ENCODE data around the gene CTU2. TPM values are rescaled to one million over a fixed set of nuclear protein-coding genes. Genes with fewer than 3 reads are reported as not detected.
A peak's percentile ranks its signal among the peaks of the same experiment; 100 is the strongest.
"Not testable (repeated sequence)": the region's sequence is repeated elsewhere in the genome, so short reads cannot be mapped to it uniquely, and the experiment has no call there.

Gene CTU2
- polyA plus RNA-seq, 1 experiment = 16.9 TPM

- Histone ChIP-seq H3K4me3 (ENCODE audit: low read depth, low read length) (peak overlapping the region; percentile 85), H3K27me3 (ENCODE audit: control insufficient read depth, insufficient read depth, low read length) (no peaks in the 10 kb centered on the region), H3K36me3 (ENCODE audit: control insufficient read depth, insufficient read depth, low read length) (no peaks in the 10 kb centered on the region)
- TF ChIP-seq CTCF (IDR thresholded peaks at IDR 0.05; ENCODE audit: insufficient read depth, low read depth, low read length) = no peak
- no peak for DNase-seq (ENCODE audit: low read depth)
- ChIA-PET CTCF (interaction anchor here (0.6 kb wide), 1 partner anchor 833 kb away, joined by 3 read pairs; no protein-coding TSS in a partner anchor), POLR2A (interaction anchor here (0.5 kb wide), 2 partner anchors 122 to 134 kb away, joined by 3 to 6 read pairs; no protein-coding TSS in a partner anchor)
These were observed 44.0 kb upstream of the CTU2 start for GRCh38 chr16:88662222-88662842.

- ChIA-PET POLR2A (interaction anchor here (0.5 kb wide), 2 partner anchors 121 to 133 kb away, joined by 3 to 6 read pairs; no protein-coding TSS in a partner anchor), CTCF (interaction anchor here (0.6 to 1.8 kb wide), 3 partner anchors 22 to 832 kb away, joined by 3 to 5 read pairs (median 3); no protein-coding TSS in a partner anchor)
- no peaks in the 10 kb centered on the region for H3K36me3 ChIP-seq (ENCODE audit: control insufficient read depth, insufficient read depth, low read length)
- no peaks in the 10 kb centered on the region for H3K27me3 ChIP-seq (ENCODE audit: control insufficient read depth, insufficient read depth, low read length)
- TF ChIP-seq CTCF (IDR thresholded peaks at IDR 0.05; ENCODE audit: insufficient read depth, low read depth, low read length) = no peak
- DNase-seq (ENCODE audit: low read depth) = peak; percentile 87
- H3K4me3 ChIP-seq (ENCODE audit: low read depth, low read length) = peak within 1 kb of the TSS; percentile 85
These were observed 43.3 kb upstream of the CTU2 start, which contains the start of gene MVD for GRCh38 chr16:88662843-88663606. MVD (minus strand) TSS chr16:88663091; CDS start chr16:88663080, 11 bp downstream.

- no peak for DNase-seq (ENCODE audit: low read depth)
- no peak overlapping the region for H3K4me3 ChIP-seq (ENCODE audit: low read depth, low read length)
- H3K36me3 ChIP-seq (ENCODE audit: control insufficient read depth, insufficient read depth, low read length) = no peaks in the 10 kb centered on the region
- POLR2A ChIA-PET = no interaction called here
- TF ChIP-seq CTCF (IDR thresholded peaks at IDR 0.05; ENCODE audit: insufficient read depth, low read depth, low read length) = no peak
- H3K27me3 ChIP-seq (ENCODE audit: control insufficient read depth, insufficient read depth, low read length) = no peaks in the 10 kb centered on the region
- CTCF ChIA-PET = no interaction called here
These were observed 41.2 kb upstream of the CTU2 start for GRCh38 chr16:88665148-88665547.

- TF ChIP-seq CTCF (IDR thresholded peaks at IDR 0.05; ENCODE audit: insufficient read depth, low read depth, low read length) = no peak
- POLR2A ChIA-PET = no interaction called here
- Histone ChIP-seq H3K36me3 (ENCODE audit: control insufficient read depth, insufficient read depth, low read length) (no peaks in the 10 kb centered on the region), H3K4me3 (ENCODE audit: low read depth, low read length) (no peak overlapping the region), H3K27me3 (ENCODE audit: control insufficient read depth, insufficient read depth, low read length) (no peaks in the 10 kb centered on the region)
- CTCF ChIA-PET = no interaction called here
- no peak for DNase-seq (ENCODE audit: low read depth)
These were observed 40.7 kb upstream of the CTU2 start for GRCh38 chr16:88665570-88665969.

- POLR2A ChIA-PET = no interaction called here
- H3K4me3 ChIP-seq (ENCODE audit: low read depth, low read length) = no peak overlapping the region
- H3K36me3 ChIP-seq (ENCODE audit: control insufficient read depth, insufficient read depth, low read length) = no peaks in the 10 kb centered on the region
- no peaks in the 10 kb centered on the region for H3K27me3 ChIP-seq (ENCODE audit: control insufficient read depth, insufficient read depth, low read length)
- CTCF ChIA-PET = no interaction called here
- TF ChIP-seq CTCF (IDR thresholded peaks at IDR 0.05; ENCODE audit: insufficient read depth, low read depth, low read length) = no peak
- DNase-seq (ENCODE audit: low read depth) = no peak
These were observed 38.8 kb upstream of the CTU2 start for GRCh38 chr16:88667461-88667860.

- DNase-seq (ENCODE audit: low read depth); H3K36me3 ChIP-seq (ENCODE audit: control insufficient read depth, insufficient read depth, low read length); H3K4me3 ChIP-seq (ENCODE audit: low read depth, low read length); H3K27me3 ChIP-seq (ENCODE audit: control insufficient read depth, insufficient read depth, low read length); POLR2A ChIA-PET: not testable (repeated sequence)
- CTCF ChIA-PET = interaction anchor here (1.7 kb wide), 1 partner anchor 16 kb away, joined by 7 read pairs; no protein-coding TSS in a partner anchor
These were observed 36.8 kb upstream of the CTU2 start for GRCh38 chr16:88669493-88669892.

Measured in BJ (cell line).